GDM1 (cell line): ENCODE data around the gene FAM171A2.

ENCODE experiments used
- DNase-seq: peaks from one replicate; lab custom pipeline; 2025; lab: John Stamatoyannopoulos, UW

Gene FAM171A2

DNA sequence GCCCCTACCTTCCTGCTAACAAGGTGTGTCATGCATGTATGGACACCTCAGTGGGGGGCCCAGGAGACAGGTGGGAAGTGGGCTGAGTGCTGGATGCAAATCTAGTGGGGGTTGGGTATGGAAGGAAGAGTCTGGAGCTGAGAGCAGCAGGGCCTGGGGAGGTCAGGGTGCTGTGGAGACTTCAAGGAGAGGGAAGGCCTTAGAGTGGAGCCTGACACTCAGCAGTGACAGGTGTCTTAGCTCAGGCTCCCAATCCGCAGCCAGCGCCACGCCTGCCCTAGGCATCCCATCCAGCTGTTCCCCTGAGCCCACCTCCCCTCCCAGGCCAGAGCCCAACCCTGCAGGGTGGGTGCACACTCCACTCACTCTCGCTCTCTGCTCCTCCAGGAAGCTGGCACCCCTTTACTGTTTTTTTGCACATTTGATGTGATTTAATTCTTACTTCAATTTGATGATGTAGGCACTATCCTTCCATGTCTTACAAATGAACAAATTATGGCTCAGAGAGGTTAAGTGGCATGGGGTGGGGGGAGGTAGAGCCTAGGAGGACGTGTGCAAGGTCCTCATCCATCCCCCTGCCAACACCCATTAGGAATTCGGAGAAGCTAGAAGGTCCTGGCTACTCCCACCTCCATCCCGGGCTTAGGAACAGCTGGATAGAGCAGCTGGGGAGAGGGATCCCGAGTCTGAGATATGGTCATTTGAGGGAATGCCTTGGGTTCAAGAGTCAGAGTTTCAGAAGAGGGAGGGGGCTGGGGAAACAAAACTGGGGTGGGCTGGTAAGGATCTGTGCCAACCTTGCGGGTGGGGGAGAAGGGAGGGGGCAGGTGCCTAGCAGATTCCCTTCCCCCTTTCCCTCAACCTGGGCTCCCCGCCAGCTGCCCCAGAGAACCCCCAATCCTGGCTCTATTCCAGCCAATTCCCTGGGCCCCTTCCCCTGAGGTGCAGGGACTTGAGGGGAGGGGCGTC lies 2.1 kb downstream of the FAM171A2 start:
- DNase-seq, result no peak

DNA sequence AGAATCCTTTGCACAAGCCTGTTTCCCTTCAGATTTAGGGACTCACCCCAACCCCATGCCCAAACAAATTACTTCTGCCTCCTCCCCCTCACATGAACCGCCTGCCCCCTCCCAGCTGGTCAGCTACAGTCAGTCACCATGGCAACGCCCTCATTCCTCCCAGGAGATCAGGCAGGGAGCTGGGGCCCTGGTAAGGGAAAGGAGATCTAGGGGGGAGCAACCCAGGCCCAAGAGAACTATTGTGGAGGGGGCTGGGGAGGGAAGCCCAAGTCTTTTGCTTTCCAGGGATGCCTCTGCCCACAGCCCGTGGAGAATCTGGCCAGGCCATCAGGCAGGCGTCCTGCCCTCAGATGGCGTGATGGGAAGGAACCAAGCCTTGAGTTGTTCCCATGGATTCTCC lies 2.8 kb downstream of the FAM171A2 start:
- DNase-seq, result no peak

DNA sequence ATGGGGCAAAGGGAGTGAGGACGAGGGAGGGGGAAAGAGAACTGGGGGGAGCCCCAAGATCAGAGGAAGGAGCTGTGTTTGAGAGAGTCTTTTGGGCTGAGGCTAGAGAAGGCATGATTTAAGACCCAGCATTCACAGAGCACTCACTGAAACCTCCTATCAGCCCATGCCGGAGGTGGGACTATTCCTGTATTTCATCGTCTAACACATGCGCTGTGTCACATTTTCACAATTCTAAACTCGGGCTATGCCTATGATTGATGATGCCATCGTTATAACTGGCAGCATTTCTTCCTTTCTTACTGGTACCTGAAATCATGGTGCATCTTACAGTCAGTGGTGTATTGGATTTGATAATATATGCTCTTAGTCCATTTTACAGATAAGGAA lies 3.5 kb downstream of the FAM171A2 start:
- no peak for DNase-seq

DNA sequence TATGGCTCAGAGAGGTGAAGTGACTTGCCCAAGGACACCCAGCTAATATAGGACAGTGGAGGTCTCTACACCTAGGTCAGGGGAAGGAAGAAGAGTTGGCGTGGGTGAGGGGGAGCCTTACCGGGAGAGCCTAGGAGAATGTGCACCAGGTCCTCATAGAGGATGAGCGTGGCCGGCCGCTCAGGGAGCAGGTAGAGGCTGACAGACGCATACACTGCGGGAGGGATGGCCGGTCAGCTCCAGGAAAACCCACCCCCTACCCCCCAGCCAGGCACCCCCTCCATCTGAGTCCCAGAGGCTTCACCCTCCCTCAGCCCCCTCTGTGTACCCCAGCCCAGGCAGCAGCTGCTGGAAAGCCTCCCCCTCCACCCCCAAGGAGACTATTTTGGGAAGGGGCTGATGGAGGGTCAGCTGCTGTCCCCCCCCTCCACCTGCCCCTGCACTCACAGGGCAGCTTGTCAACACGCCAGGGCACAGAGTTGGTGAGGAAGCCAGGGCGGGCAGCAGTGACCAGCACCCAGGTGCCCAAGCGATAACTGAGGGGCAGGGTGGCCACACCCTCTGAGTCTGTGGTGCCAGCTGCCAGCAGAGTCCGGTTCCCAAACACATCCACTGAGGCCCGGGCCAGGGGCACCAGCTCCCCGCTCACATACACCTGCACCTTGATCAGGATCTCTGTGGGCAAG lies 4.1 kb downstream of the FAM171A2 start:
- no peak for DNase-seq

DNA sequence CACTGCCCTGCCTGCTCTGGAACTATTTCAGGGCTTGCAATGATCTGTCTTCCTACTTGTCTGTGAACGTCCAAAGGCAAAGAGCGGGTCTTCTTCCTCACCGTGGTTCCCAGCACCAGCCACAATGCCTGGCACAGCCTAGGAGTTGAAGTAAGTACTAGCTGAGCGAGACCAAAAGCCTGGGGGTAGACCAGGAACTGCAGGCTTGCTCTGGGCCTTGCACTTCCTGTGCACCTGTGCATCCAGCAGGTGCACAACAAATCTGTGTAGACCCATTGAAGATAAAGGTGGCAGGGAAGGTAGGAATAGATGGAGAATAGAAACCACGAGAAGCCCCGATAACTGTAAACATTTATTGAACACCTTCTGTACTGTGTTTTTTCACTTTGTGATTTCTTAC lies 4.6 kb downstream of the FAM171A2 start:
- DNase-seq, result no peak

DNA sequence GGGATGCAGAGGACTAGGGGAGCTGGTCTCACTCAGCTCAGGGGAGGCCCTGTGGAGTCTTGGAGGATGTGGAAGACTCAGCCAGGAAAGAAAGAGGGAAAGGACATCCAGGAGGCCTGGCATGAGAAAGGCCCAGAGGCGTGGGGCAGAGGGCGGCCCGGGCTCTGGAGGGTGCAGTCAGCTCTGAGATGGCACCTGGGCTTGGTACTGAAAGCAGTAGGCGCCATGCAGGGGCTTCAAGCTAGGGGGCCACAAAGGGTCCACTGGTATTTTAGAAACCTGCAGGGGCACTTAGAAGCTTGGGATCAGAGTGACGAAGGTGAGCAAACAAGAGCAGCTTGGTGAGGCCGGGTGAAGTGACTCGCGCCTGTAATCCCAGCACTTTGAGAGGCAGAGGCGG lies 5.6 kb downstream of the FAM171A2 start:
- DNase-seq, result no peak

DNA sequence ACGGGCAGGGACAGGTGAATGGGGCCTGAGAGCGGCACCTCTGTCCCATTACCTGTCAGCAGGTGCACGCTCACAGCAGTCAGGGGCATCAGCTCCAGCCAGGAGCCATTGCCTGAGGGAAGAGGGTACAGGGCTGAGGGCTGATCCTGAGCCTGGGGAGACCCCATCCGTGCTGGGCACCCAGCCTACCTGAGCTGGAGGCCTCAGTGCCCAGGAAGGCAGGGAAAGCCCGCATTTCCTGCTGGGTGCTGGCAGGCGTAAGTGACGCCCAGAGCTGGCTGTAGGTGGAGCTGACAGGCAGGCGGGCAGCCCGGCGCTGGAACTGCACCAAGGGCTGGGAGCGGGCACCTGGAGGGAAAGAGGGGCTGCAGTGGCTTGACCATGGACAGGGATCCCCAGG lies 7.4 kb downstream of the FAM171A2 start:
- no peak for DNase-seq

DNA sequence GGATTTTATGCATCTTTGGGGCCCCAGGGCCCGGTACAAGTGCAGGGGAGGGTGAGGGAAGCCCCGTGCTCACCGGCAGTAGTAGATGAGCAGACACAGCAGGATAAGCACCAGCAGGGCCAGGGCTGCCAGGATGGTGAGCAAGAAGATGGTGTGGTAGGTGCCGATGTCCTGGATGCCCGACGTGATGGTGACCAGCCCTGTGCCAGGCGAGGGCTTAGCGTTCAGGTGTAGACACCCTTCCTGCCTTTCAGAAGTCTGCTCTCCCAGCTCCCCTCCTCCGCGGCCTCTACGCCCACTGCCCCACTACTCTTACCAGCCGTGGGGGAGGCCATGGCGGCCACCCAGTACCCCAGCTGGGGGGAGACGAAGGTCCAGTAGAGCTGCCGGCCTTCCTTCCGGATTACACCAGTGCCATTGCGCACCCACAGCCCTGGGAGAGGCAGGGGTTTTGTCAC lies 8.0 kb downstream of the FAM171A2 start:
- DNase-seq, result no peak

DNA sequence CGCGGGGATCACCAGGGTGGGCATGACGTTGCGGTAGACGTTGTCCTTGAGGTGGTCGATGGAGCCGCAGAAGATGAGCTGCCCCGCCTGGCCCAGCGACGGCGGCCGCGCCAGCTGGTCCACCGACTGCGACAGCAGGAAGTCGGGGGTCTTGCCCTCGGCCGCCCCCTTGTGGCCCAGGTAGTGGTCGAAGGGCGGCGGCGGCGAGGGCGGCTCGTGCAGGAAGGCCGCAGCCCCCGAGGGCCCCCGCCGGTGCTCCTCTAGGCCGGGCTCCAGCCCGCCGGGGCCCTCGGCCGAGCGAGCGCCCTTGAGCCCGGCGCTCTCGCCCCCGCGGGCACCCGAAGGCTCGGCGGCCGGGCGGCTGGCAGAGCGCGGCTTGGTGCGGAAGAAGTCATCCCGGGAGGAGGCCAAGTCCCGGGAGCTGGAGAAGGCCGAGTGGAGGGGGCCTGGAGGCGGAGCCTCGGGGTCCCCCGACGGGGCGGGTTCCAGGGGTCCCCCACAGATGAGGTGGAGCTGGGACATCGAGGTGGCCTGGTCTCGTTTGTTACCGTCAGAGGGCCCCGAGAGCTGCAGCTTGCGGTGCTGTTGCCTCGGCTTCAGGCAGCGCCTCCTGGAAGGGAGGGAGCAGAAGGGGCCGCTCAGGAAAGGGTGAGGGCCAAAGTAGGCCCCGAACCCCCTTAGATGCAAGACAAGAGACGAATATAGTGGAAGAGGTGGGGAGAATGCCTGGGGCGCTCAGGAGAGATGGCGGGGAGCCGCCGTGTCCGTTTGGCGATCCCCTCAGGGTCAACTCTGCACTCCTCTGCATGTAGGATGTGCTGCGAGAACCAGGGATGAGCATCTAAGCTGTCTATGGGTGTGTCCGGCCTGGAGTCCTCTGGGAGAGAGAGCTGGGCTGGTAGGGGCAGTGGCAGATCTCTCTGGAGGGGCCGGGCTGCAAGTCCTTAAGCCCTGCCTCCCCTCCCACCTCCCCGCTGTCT lies 8.8 kb downstream of the FAM171A2 start:
- no peak for DNase-seq

DNA sequence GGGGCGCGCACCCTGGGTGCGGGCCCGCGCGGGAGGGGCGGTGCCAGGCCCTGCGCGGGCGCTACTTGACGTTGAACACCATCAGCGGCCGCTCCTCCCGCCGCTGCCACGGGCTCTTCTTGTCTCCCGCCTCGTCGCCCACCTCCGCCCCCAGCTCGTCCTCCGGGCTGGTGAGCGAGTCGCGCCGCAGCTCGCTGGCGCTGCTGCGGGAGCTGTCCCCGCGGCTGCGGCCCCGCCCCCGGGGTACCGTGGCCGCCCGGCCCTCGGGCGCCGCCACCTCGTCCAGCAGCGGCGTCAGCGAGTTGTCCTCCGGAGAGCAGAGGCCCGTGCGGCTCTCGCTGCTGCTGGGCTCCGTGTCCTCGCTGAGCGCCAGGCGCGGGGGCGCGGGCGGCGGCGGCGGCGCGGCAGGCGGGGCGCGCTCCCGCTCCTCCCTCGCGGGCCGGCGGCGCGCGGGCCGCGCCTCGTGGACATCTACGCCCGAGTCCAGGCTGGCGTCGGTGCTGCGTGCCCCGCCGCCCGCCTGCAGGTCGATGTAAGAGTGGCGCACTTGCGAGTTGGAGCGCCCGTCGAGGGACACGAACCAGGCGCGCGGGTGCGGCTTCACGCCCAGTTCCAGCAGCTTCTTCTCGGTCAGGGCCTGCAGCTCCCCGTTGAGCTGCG lies 9.9 kb downstream of the FAM171A2 start:
- DNase-seq, result no peak

DNA sequence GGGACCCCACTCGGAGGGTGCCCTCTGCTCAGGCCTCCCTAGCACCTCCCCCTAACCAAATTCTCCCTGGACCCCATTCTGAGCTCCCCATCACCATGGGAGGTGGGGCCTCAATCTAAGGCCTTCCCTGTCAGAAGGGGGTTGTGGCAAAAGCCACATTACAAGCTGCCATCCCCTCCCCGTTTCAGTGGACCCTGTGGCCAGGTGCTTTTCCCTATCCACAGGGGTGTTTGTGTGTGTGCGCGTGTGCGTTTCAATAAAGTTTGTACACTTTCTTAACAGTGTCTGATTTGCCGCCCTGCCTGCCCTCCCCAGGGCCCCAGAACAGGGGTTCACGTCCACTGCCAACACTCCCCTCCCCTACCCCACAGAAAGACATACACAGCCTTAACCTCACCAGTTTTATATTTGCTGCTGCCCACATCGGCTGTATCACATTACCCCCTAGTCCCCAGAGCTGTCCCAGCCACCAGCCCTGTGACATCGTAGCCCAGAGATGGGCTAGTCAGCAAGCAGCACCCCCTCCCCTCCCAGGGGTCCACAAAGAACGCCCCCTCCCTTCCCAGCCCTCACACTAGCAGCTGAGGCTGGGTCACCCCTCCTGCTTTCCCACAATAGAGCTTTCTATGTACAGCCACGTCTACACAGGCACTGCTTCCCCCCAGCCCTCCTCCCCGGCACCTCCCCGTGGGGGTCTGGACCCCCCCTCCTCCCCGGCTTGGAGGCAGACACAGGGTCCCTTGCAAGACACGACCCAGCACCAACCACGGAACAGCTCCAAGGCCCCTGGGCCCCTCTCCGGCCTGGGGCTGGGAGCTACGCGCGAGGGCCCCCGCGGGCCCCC lies 10.6 kb downstream of the FAM171A2 start:
- no peak for DNase-seq

DNA sequence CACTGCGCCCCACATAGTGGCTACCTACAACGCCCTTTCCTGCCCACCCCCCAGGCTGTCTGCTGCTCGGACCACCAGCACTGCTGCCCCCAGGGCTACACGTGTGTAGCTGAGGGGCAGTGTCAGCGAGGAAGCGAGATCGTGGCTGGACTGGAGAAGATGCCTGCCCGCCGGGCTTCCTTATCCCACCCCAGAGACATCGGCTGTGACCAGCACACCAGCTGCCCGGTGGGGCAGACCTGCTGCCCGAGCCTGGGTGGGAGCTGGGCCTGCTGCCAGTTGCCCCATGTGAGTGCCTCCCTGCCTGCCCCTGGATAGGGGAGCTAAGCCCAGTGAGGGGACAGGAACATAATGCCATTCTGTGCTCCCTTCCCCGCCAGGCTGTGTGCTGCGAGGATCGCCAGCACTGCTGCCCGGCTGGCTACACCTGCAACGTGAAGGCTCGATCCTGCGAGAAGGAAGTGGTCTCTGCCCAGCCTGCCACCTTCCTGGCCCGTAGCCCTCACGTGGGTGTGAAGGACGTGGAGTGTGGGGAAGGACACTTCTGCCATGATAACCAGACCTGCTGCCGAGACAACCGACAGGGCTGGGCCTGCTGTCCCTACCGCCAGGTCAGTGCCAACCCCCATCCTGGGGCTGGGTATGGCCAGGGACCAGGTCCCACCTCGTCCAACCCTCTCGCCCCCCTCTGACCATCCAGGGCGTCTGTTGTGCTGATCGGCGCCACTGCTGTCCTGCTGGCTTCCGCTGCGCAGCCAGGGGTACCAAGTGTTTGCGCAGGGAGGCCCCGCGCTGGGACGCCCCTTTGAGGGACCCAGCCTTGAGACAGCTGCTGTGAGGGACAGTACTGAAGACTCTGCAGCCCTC lies 11.5 kb downstream of the FAM171A2 start:
- DNase-seq, result no peak

DNA sequence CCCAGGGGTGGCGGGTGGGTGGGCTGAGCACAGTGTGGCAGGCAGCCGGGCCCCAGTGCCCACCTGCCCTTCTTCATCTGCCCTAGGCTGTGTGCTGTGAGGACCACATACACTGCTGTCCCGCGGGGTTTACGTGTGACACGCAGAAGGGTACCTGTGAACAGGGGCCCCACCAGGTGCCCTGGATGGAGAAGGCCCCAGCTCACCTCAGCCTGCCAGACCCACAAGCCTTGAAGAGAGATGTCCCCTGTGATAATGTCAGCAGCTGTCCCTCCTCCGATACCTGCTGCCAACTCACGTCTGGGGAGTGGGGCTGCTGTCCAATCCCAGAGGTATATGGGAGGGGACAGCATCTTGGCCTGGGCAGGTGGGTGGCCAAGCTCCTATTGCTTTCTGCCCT lies 12.2 kb downstream of the FAM171A2 start:
- no peak for DNase-seq

DNA sequence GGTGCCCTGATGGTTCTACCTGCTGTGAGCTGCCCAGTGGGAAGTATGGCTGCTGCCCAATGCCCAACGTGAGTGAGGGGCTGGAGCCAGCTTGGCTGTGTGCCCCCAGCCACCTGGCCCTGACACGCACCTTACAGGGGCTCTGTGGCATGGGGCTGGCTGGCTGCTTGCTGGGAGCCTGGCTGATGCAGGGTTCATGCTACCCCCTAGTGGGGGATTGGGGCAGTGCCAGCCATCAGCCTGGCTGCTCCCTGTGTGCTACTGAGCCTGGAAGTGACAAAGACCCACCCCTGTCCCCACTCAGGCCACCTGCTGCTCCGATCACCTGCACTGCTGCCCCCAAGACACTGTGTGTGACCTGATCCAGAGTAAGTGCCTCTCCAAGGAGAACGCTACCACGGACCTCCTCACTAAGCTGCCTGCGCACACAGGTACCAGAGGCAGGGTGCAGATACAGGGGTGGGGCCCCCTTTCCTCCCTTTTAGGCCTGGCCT lies 12.9 kb downstream of the FAM171A2 start:
- DNase-seq, result peak; percentile 62

DNA sequence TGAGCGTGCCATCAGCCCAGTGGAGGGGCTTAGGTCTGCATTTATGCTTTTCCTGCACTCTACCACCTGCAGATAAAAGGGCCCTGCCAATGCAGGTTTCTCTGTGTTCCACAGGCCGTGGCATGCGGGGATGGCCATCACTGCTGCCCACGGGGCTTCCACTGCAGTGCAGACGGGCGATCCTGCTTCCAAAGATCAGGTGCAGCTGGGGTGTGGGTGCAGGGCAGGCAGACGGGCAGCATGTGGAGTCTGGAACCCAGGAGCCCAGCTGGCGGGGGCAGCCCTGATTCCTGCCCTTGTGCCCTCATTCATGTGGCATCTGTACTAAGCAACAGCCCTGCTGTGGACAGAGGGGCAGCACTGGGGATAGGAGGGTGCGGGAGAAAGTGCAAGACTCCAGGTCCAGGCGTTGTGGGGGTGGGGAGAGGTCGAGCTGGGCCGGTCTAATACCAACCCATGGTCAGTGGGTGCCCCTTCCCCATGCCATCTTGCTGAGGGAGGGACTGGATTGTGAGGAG lies 14.0 kb downstream of the FAM171A2 start:
- no peak for DNase-seq

DNA sequence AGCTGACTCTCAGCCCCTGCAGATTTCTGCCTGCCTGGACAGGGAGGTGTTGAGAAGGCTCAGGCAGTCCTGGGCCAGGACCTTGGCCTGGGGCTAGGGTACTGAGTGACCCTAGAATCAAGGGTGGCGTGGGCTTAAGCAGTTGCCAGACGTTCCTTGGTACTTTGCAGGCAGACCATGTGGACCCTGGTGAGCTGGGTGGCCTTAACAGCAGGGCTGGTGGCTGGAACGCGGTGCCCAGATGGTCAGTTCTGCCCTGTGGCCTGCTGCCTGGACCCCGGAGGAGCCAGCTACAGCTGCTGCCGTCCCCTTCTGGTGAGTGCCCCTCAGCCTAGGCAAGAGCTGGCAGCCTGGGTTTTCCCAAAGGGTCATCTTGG lies 14.7 kb downstream of the FAM171A2 start:
- no peak for DNase-seq

DNA sequence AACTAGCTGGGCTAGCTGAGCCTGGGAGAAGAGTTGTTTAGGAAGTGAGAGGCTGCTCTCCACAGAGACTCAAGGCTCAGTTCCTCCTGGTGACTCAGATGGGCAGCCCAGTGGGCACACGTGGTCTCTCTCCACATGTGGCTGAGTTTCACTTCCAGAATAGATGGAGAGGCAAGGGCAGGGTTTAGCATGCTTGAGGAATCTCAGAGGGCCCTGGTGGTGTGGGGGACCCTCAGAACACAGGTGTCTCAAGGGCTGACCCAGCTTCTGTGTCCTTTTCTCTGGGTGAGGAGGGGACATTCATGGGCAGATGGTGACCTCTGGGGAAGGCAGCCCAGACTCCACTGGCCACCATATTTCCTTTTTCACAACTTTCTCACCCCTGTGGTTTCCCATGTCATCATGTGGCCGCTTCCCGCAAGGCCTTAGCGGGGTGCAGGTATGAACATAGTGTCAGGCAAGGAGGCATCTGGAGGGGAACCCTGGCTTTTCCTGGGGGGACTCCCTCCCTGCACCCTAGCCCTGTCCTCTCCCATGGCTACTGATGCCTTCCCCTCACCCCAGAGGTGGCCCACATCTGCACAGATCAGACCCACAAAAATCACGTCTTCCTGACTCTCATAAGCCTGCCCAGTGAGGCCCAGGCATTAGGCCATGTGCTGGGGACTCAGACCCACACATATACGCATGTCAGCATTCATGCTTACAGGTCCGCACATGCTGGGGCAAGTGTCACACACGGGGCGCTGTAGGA lies 15.2 kb downstream of the FAM171A2 start:
- peak; percentile 43 for DNase-seq
